ENCODE measurements around the gene PPP6R1.

Gene PPP6R1

GRCh38 chr19:55247621-55248099, 11.2 kb downstream of the PPP6R1 start:
- FAIRE-seq: no peak

DNA sequence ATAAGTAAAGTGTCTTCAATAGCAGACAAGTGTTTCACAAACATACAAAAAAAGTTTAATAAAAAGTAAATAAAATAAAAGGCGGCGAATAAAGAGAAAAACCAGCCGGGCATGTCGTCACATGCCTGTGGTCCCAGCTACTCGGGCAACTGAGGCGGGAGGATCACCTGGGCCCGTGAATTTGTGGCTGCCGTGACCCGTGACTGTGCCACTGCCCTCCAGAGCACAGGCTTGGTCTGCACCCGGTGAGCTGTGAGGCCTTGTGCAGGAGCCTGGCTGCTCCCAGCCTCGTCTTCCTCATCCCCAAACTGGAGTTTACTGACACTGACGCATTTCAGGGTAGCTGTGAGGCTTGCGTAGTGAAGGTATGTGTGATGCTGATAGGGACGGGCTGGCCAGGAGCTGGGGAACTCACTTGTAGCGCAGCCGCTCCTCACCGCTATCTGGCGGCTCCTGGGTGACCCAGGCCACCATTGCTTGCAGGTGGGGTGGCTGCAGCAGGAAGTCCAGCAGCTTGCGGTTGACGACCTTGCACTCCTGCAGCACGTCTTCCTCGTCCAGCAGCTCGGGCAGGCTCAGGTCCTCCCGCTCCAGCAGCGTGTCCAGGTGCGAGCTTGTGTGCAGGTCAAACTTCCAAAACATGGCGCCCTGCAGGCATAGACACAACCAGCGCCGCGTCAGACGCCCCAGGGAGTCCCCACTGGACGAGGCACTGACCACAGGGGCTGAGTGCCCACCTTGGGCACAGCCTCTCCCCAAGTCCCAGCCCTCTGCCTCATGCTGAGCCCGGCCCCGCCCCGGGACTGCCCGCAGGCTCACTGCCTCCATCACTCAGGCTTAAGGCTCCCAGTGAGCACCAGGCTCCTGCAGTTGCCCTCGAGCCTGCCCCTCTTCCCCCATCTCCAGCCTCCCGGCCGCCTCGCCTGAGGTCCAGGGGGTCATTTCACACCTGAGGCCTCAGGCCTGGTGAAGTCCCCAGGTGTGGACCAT, 12.1 kb downstream of the PPP6R1 start:
- FAIRE-seq (no peak), DNase-seq (ENCODE audit: insufficient read length, low spot score) (no peak)
- no peak for TF ChIP-seq CTCF (IDR thresholded peaks at IDR 0.05; ENCODE audit: insufficient read depth, missing control alignments)

More at GRCh38 chr19:55247621-55248099, 11.2 kb downstream of the PPP6R1 start:
- TF ChIP-seq CTCF (IDR thresholded peaks at IDR 0.05; ENCODE audit: insufficient read depth, missing control alignments): no peak
- no peak for DNase-seq (ENCODE audit: insufficient read length, low spot score)

GRCh38 chr19:55245236-55245904, 13.4 kb downstream of the PPP6R1 start:
- FAIRE-seq (no peak), DNase-seq (ENCODE audit: insufficient read length, low spot score) (no peak)
- TF ChIP-seq CTCF (IDR thresholded peaks at IDR 0.05; ENCODE audit: insufficient read depth, missing control alignments): no peak

GRCh38 chr19:55244004-55244680, 14.7 kb downstream of the PPP6R1 start:
- no peak for FAIRE-seq
- no peak for TF ChIP-seq CTCF (IDR thresholded peaks at IDR 0.05; ENCODE audit: insufficient read depth, missing control alignments)
- DNase-seq (ENCODE audit: insufficient read length, low spot score): no peak

- no peak for DNase-seq (ENCODE audit: insufficient read length, low spot score)
- TF ChIP-seq CTCF (IDR thresholded peaks at IDR 0.05; ENCODE audit: insufficient read depth, missing control alignments): no peak
- no peak for FAIRE-seq
Measured at GRCh38 chr19:55242517-55242916, 16.3 kb downstream of the PPP6R1 start.

GRCh38 chr19:55241935-55242464, 16.8 kb downstream of the PPP6R1 start:
- FAIRE-seq (no peak), DNase-seq (ENCODE audit: insufficient read length, low spot score) (no peak)
- no peak for TF ChIP-seq CTCF (IDR thresholded peaks at IDR 0.05; ENCODE audit: insufficient read depth, missing control alignments)

Measured in D721Med (cell line).